GM04503 (cell line): ENCODE results near the gene RAP1GDS1.

ENCODE experiments used
- DNase-seq: peaks from one replicate; pipeline ENCODE4 v3.0.0-alpha.2; 2012; ENCODE audit warnings: low read depth

The RAP1GDS1 gene

GRCh38 chr4:98260579-98261404, at the start of gene RAP1GDS1:
Gene RAP1GDS1, plus strand, starts transcription at chr4:98261384. Its CDS starts 182 bp downstream, at chr4:98261566.
- peak; percentile 72 for DNase-seq

- DNase-seq: no peak
These were observed 38.9 kb upstream of the RAP1GDS1 start for GRCh38 chr4:98222306-98222705.

- DNase-seq: no peak
These were observed 34.8 kb upstream of the RAP1GDS1 start for GRCh38 chr4:98226396-98226795.

GRCh38 chr4:98230961-98231360, 30.2 kb upstream of the RAP1GDS1 start:
- no peak for DNase-seq

GRCh38 chr4:98232202-98232601, 29.0 kb upstream of the RAP1GDS1 start:
- no peak for DNase-seq

- DNase-seq: no peak
These were observed 24.0 kb upstream of the RAP1GDS1 start for GRCh38 chr4:98237204-98237603.

- DNase-seq: no peak
These were observed 19.1 kb upstream of the RAP1GDS1 start for GRCh38 chr4:98242063-98242462.

GRCh38 chr4:98242538-98242937, 18.6 kb upstream of the RAP1GDS1 start:
- DNase-seq: no peak

- no peak for DNase-seq
These were observed 16.0 kb upstream of the RAP1GDS1 start for GRCh38 chr4:98245226-98245625.

GRCh38 chr4:98248934-98249333, 12.2 kb upstream of the RAP1GDS1 start:
- DNase-seq: no peak

- no peak for DNase-seq
These were observed 11.4 kb upstream of the RAP1GDS1 start for GRCh38 chr4:98249831-98250230.

- DNase-seq: no peak
These were observed 7.7 kb upstream of the RAP1GDS1 start for GRCh38 chr4:98253499-98253898.

GRCh38 chr4:98260047-98260578, 1.1 kb upstream of the RAP1GDS1 start:
- no peak for DNase-seq

GRCh38 chr4:98261405-98262291, 464 bp downstream of the RAP1GDS1 start:
- DNase-seq: peak; percentile 39

- no peak for DNase-seq
These were observed 1.2 kb downstream of the RAP1GDS1 start for GRCh38 chr4:98262431-98262830.

GRCh38 chr4:98267498-98267897, 6.3 kb downstream of the RAP1GDS1 start:
- no peak for DNase-seq

- DNase-seq: no peak
These were observed 14.0 kb downstream of the RAP1GDS1 start for GRCh38 chr4:98275145-98275544.

GRCh38 chr4:98283219-98284189, 22.3 kb downstream of the RAP1GDS1 start:
- DNase-seq: no peak

GRCh38 chr4:98284640-98285046, 23.5 kb downstream of the RAP1GDS1 start:
- DNase-seq: no peak

GRCh38 chr4:98285676-98286075, 24.5 kb downstream of the RAP1GDS1 start:
- no peak for DNase-seq

- no peak for DNase-seq
These were observed 26.1 kb downstream of the RAP1GDS1 start for GRCh38 chr4:98287328-98287727.
